ENCODE data around the gene DNASE2. TPM values are rescaled to one million over a fixed set of nuclear protein-coding genes. Genes with fewer than 3 reads are reported as not detected.
"Not testable (repeated sequence)": the region's sequence is repeated elsewhere in the genome, so short reads cannot be mapped to it uniquely, and the experiment has no call there.

The DNASE2 gene
- total and polyA plus RNA-seq, 8 donors = 9.4 to 35.9 (median 20.2) TPM

DNA sequence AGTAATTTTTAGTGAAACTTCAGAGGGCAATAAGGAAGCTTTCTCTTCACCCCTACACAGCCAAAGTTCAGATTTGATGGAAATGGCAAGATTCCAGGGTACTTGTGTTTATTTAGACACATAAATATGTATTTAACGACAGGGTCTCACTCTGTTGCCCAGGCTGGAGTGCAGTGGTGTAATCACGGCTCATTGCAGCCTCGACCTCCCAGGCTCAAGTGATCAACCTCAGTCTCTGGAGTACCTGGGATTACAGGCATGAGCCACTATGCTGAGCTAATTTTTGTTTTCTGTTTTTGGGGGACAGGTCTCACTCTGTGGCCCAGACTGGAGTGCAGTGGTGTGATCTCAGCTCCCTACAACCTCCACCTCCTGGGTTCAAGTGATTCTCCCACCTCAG is 39.8 kb upstream of the DNASE2 start:
- no peak for ATAC-seq
- DNase-seq = no peak
- intact Hi-C loops (cut with DNase I) = no loop called here
- Histone ChIP-seq H3K4me3 (no peak overlapping the region), H3K27me3 (no peaks in the 10 kb centered on the region), H3K27ac (no peak overlapping the region), H3K9me3 (no peaks in the 10 kb centered on the region), H3K36me3 (peaks cover 5 to 33% (median 30%) of the 10 kb centered on the region in 3 donors), H3K4me1 (no peaks in the 10 kb centered on the region)
- no peak for FAIRE-seq
- WGBS, 2 donors = 47 to 52% methylated on average over 3 of the region's 3 CpGs
- TF ChIP-seq CTCF (IDR thresholded peaks at IDR 0.05) = no peak

GRCh38 chr19:12918253-12918652 is 37.0 kb upstream of the DNASE2 start:
- H3K4me1 ChIP-seq = peaks cover 0 to 7% (median 6%) of the 10 kb centered on the region in 3 donors
- no peak for ATAC-seq
- no peak for FAIRE-seq
- TF ChIP-seq CTCF (IDR thresholded peaks at IDR 0.05) = no peak
- DNase-seq = peak in 1 of 6 donors; percentile 74
- intact Hi-C loops (cut with DNase I) = no loop called here
- H3K36me3 ChIP-seq = peaks cover 0 to 11% (median 5%) of the 10 kb centered on the region in 3 donors
- no peak overlapping the region for H3K4me3 ChIP-seq
- no peaks in the 10 kb centered on the region for H3K9me3 ChIP-seq
- no peak overlapping the region for H3K27ac ChIP-seq
- WGBS, 2 donors = 88 to 90% methylated on average over 14 of the region's 14 CpGs
- no peaks in the 10 kb centered on the region for H3K27me3 ChIP-seq

DNA sequence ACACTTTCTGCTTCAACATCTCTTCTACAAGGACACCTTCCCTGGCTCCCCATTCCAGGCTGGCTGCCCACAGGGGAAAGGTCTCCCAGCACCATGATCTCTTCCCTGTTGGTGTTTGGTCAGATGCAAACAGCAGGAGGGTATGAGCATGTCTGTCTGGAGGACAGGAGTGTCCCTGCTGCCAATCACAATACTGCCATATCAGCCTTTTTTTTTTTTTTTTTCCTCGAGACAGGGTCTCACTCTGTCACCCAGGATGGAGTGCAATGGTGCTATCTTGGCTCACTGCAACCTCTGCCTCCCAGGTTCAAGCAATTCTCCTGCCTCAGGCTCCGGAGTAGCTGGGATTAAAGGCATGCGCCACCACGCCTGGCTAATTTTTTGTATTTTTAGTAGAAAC is 34.6 kb upstream of the DNASE2 start:
- intact Hi-C loops (cut with DNase I); H3K9me3 ChIP-seq; H3K27ac ChIP-seq; FAIRE-seq; ATAC-seq; H3K27me3 ChIP-seq; H3K36me3 ChIP-seq; DNase-seq; H3K4me3 ChIP-seq: not testable (repeated sequence)
- peaks cover 0 to 17% (median 14%) of the 10 kb centered on the region in 3 donors for H3K4me1 ChIP-seq
- 75 to 82% methylated on average over 4 of the region's 4 CpGs for WGBS, 2 donors

- Histone ChIP-seq H3K4me1 (peaks cover 0 to 17% (median 14%) of the 10 kb centered on the region in 3 donors), H3K27ac (peak overlapping the region in 3 of 4 donors; percentile 63 to 70 (median 66)), H3K27me3 (no peaks in the 10 kb centered on the region), H3K4me3 (no peak overlapping the region), H3K9me3 (no peaks in the 10 kb centered on the region), H3K36me3 (no peaks in the 10 kb centered on the region)
- WGBS, 2 donors = 75 to 76% methylated on average over 12 of the region's 12 CpGs
- peak in 3 of 4 donors; percentile 2 to 13 (median 5) for ATAC-seq
- no peak for DNase-seq
- no peak for FAIRE-seq
- intact Hi-C loops (cut with DNase I) = no loop called here
- no peak for TF ChIP-seq CTCF (IDR thresholded peaks at IDR 0.05)
These were observed 32.8 kb upstream of the DNASE2 start for GRCh38 chr19:12913851-12914690.

- H3K9me3 ChIP-seq = no peaks in the 10 kb centered on the region
- H3K4me3 ChIP-seq = peak overlapping the region in 2 of 4 donors; percentile 23
- TF ChIP-seq CTCF (IDR thresholded peaks at IDR 0.05) = no peak
- ATAC-seq (peak; percentile 83 to 87 (median 86)), FAIRE-seq (no peak), DNase-seq (peak; percentile 64 to 91 (median 81))
- peak overlapping the region; percentile 58 to 70 (median 64) for H3K27ac ChIP-seq
- no peaks in the 10 kb centered on the region for H3K27me3 ChIP-seq
- intact Hi-C loops (cut with DNase I) = no loop called here
- WGBS, 2 donors = 2 to 5% methylated on average over 22 of the region's 22 CpGs
- H3K36me3 ChIP-seq = no peaks in the 10 kb centered on the region
- peaks cover 0 to 17% (median 14%) of the 10 kb centered on the region in 3 donors for H3K4me1 ChIP-seq
These were observed 31.8 kb upstream of the DNASE2 start for GRCh38 chr19:12913011-12913561.

All from pancreas (tissue), 10 donors.